D721Med (cell line): Measurements from ENCODE around the gene MRPL40.
"Not testable (repeated sequence)": the region's sequence is repeated elsewhere in the genome, so short reads cannot be mapped to it uniquely, and the experiment has no call there.

Experiments used
- DNase-seq: peaks from one replicate; pipeline ENCODE4 v3.0.0; 2011; ENCODE audit warnings: low spot score; ENCODE audit not compliant: insufficient read length
- FAIRE-seq: peaks from 2 replicates; lab custom pipeline; 2011; peaks lifted over from hg19 to GRCh38; lab: Jason Lieb, UNC
- CTCF ChIP-seq: IDR thresholded peaks from 2 replicates; pipeline ENCODE4 v1.5.1; 2012; ENCODE audit warnings: mild to moderate bottlenecking, control low read depth; ENCODE audit not compliant: insufficient read depth; ENCODE audit errors: missing control alignments

MRPL40 gene

GRCh38 chr22:19430890-19431541 lies 1.3 kb upstream of the MRPL40 start:
- FAIRE-seq (no peak), DNase-seq (no peak)
- TF ChIP-seq CTCF: no peak

GRCh38 chr22:19431649-19432132 lies 654 bp upstream of the MRPL40 start, which contains the start of gene HIRA:
TSS of gene HIRA (minus strand) at chr22:19431733. CDS start at chr22:19431476, 257 bp downstream.
- FAIRE-seq: no peak
- TF ChIP-seq CTCF: no peak
- peak; percentile 57 for DNase-seq

- FAIRE-seq (no peak), DNase-seq (no peak)
- TF ChIP-seq CTCF: no peak
These were observed 2.1 kb downstream of the MRPL40 start for GRCh38 chr22:19434401-19434800.

GRCh38 chr22:19434829-19435580 lies 2.7 kb downstream of the MRPL40 start:
- FAIRE-seq (no peak), DNase-seq (no peak)
- no peak for TF ChIP-seq CTCF

- FAIRE-seq, DNase-seq: not testable (repeated sequence)
These were observed 4.3 kb downstream of the MRPL40 start for GRCh38 chr22:19436444-19437161.

- FAIRE-seq (no peak), DNase-seq (no peak)
- TF ChIP-seq CTCF: no peak
These were observed 6.0 kb downstream of the MRPL40 start for GRCh38 chr22:19438298-19438697.

GRCh38 chr22:19440411-19441195 lies 8.3 kb downstream of the MRPL40 start:
- DNase-seq (no peak), FAIRE-seq (no peak)
- no peak for TF ChIP-seq CTCF
